Testis (tissue), 2 donors: ENCODE data around the gene PAQR8.

Source experiments
- CTCF ChIP-seq, 3 experiments: fragments of 450-650 bp in 2 of 3; fragments of 200-600 bp in 1 of 3; sonication (generic) in 1 of 3; IDR thresholded peaks; one replicate each; pipeline ENCODE4 v1.5.1; 2016 to 2019; ENCODE audit warnings: antibody characterized with exemption in 3 of 3, mild to moderate bottlenecking in 2 of 3, moderate library complexity in 1 of 3
- POLR2A ChIP-seq: fragments of 450-650 bp; IDR thresholded peaks from one replicate; pipeline ENCODE4 v1.6.1; 2017; ENCODE audit warnings: antibody characterized with exemption, mild to moderate bottlenecking, moderate library complexity

DNA sequence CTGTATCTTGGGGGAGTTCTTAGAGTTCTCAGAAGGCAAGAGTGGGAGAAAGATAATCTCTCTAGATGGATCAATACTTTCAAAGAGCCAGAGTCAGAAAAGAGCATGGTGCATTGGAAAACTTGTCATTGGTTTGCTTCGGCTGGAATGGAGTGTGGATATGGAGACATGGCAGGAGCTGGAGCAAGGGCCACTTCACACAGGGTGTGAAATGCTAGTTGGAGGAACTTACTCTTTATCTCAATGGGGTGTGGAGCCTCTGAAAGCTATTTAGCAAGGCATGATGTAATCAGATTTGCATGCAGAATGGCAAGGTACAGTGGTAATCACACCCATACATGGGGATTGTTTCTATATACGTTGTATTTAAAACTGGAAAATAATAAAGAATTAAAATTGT is 31.5 kb upstream of the PAQR8 start:
- TF ChIP-seq POLR2A (no peak), CTCF (IDR thresholded peaks at IDR 0.05) (no peak)
